KMS-11 (cell line): ENCODE measurements around the gene RAB37.

Experiments
- H2AFZ ChIP-seq: fragments of 200-600 bp; sonication (generic); 2 replicates; pipeline ENCODE4 v1.6.1; 2016; ENCODE audit warnings: antibody characterized with exemption, mixed run types, low read depth
- H3K27ac ChIP-seq: fragments of 200-600 bp; sonication (generic); 2 replicates; pipeline ENCODE4 v1.6.1; 2016; ENCODE audit warnings: mild to moderate bottlenecking, mixed run types
- H3K27me3 ChIP-seq: fragments of 200-600 bp; sonication (generic); 2 replicates; pipeline ENCODE4 v1.6.1; 2017; ENCODE audit warnings: mild to moderate bottlenecking, low read depth, mixed run types, moderate library complexity; ENCODE audit not compliant: insufficient read depth
- H3K36me3 ChIP-seq: fragments of 200-600 bp; sonication (generic); 2 replicates; pipeline ENCODE4 v1.6.1; 2017; ENCODE audit warnings: mild to moderate bottlenecking, mixed run types; ENCODE audit not compliant: insufficient read depth
- H3K4me1 ChIP-seq: fragments of 200-600 bp; sonication (generic); 2 replicates; pipeline ENCODE4 v1.6.1; 2016; ENCODE audit warnings: mild to moderate bottlenecking, low read depth, mixed run types; ENCODE audit not compliant: poor library complexity, severe bottlenecking
- H3K4me2 ChIP-seq: fragments of 200-600 bp; sonication (generic); 2 replicates; pipeline ENCODE4 v1.7.0; 2016; ENCODE audit warnings: mild to moderate bottlenecking, mixed run types
- H3K4me3 ChIP-seq: fragments of 200-600 bp; sonication (generic); IDR thresholded peaks from 2 replicates; pipeline ENCODE4 v1.6.1; 2017; ENCODE audit warnings: low read depth, low read length, mixed read lengths; ENCODE audit not compliant: insufficient read depth
- H3K79me2 ChIP-seq: fragments of 200-600 bp; sonication (generic); 2 replicates; pipeline ENCODE4 v1.6.1; 2016; ENCODE audit warnings: low read depth, mixed run types; ENCODE audit not compliant: insufficient read depth
- H3K9ac ChIP-seq: fragments of 200-600 bp; sonication (generic); 2 replicates; pipeline ENCODE4 v1.6.1; 2016; ENCODE audit warnings: mild to moderate bottlenecking, mixed run types
- H4K20me1 ChIP-seq: fragments of 200-600 bp; sonication (generic); 2 replicates; pipeline ENCODE4 v1.6.1; 2016; ENCODE audit warnings: mild to moderate bottlenecking, mixed run types; ENCODE audit not compliant: insufficient read depth
- TF ChIP-seq, protein P1 (sequence below): fragments of 200-600 bp; sonication (generic); conservative IDR thresholded peaks from 2 replicates; pipeline ENCODE4 v1.6.1; 2017; ENCODE audit warnings: low read depth, mild to moderate bottlenecking, antibody characterized with exemption, low read length, moderate library complexity, mixed read lengths

Gene RAB37

DNA sequence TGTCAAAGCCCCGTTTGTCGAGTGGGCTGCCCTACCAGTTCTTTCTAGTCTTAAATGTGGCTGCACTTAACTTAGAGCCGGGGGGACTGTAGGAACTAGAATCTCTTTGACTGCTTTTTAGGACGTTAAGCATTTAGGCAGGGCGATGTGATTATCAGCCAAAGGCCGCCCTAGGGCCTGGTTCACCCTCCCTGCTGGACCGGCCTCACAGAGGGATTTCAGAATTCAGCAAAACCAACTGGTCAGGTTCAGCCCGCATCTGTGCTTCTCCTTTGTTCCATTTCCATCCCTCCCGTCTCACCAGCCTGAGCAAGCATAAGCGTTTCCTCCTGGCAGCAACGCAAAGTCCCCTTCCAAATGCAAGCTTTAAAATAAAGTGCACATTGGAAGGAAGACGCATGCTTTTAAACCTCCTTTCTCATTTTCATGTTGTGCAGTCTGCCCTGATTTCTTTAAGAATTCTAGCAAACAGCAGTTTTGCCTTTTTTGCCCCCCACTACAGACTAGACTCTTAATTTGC is 55.6 kb downstream of the RAB37 start:
- no peak overlapping the region for H2AFZ ChIP-seq
- no peaks in the 10 kb centered on the region for H3K36me3 ChIP-seq
- H3K27me3 ChIP-seq: no peaks in the 10 kb centered on the region
- H3K27ac ChIP-seq: no peak overlapping the region
- TF ChIP-seq, protein P1, sequence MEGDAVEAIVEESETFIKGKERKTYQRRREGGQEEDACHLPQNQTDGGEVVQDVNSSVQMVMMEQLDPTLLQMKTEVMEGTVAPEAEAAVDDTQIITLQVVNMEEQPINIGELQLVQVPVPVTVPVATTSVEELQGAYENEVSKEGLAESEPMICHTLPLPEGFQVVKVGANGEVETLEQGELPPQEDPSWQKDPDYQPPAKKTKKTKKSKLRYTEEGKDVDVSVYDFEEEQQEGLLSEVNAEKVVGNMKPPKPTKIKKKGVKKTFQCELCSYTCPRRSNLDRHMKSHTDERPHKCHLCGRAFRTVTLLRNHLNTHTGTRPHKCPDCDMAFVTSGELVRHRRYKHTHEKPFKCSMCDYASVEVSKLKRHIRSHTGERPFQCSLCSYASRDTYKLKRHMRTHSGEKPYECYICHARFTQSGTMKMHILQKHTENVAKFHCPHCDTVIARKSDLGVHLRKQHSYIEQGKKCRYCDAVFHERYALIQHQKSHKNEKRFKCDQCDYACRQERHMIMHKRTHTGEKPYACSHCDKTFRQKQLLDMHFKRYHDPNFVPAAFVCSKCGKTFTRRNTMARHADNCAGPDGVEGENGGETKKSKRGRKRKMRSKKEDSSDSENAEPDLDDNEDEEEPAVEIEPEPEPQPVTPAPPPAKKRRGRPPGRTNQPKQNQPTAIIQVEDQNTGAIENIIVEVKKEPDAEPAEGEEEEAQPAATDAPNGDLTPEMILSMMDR: no peak
- no peaks in the 10 kb centered on the region for H4K20me1 ChIP-seq
- no peak overlapping the region for H3K9ac ChIP-seq
- H3K79me2 ChIP-seq: no peaks in the 10 kb centered on the region
- H3K4me2 ChIP-seq: no peak overlapping the region
- peaks cover 5% of the 10 kb centered on the region for H3K4me1 ChIP-seq
- no peak overlapping the region for H3K4me3 ChIP-seq

DNA sequence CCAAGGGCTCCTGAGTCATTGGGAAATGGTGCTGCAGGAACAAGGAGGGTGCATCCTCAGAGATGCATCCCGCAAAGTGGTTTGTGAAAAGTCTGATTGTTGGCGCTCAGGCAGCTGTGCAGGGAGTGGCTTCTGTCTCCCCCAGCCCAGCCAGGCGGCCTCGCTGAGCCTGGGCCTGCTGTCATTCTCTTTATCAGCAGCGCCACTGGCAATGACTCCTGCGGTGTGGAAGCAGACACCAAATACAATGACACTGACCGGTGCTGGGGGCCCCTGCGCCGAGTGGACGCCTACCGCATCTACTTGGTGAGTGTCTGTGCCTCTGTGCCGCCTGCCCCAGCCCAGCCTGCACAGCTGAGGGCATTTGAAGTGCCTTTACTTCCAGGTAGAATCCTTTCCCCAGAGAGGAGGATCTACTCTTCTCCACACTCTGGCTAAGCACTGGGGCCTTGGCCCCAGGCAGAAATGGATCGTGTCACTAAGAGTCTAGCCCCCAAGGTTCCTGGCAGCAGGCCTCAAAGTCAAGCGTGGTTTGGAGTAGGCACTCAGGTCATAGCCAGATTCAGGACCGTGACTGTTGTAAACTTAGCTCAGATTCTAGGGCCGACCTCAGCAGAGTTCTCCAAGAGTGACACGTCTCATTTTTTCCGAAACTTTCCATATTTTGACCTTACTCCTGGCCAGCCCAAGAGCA is 58.4 kb downstream of the RAB37 start:
- H3K36me3 ChIP-seq: no peaks in the 10 kb centered on the region
- H3K4me2 ChIP-seq: no peak overlapping the region
- H3K9ac ChIP-seq: no peak overlapping the region
- H3K4me1 ChIP-seq: peaks cover 5% of the 10 kb centered on the region
- no peaks in the 10 kb centered on the region for H3K79me2 ChIP-seq
- no peak overlapping the region for H3K27ac ChIP-seq
- H4K20me1 ChIP-seq: no peaks in the 10 kb centered on the region
- no peaks in the 10 kb centered on the region for H3K27me3 ChIP-seq
- TF ChIP-seq, protein P1: no peak
- H3K4me3 ChIP-seq: no peak overlapping the region
- no peak overlapping the region for H2AFZ ChIP-seq

DNA sequence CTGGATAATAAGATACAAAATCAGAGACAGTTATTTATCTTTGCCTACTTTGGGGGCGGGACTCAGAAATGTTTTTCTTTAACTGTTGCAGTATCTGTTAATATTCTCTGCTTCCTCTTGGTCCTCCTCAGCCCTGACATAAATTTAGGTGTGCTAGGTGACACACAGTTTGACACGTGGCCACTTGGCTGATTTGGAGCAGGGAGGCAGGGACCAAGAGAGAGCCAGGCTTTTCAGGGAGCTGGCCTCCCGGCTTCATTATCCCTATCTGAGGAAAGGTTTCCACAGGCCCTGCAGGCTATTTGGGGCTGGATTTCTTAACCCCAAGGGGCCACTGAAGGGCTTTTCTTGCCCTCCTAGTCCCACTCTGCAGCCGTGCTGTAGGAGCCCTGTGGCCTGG is 59.2 kb downstream of the RAB37 start:
- no peak overlapping the region for H3K27ac ChIP-seq
- H3K79me2 ChIP-seq: no peaks in the 10 kb centered on the region
- H3K36me3 ChIP-seq: no peaks in the 10 kb centered on the region
- no peaks in the 10 kb centered on the region for H4K20me1 ChIP-seq
- no peak overlapping the region for H3K4me2 ChIP-seq
- no peaks in the 10 kb centered on the region for H3K27me3 ChIP-seq
- TF ChIP-seq, protein P1: no peak
- no peak overlapping the region for H3K4me3 ChIP-seq
- peaks cover 4% of the 10 kb centered on the region for H3K4me1 ChIP-seq
- no peak overlapping the region for H3K9ac ChIP-seq
- H2AFZ ChIP-seq: no peak overlapping the region

DNA sequence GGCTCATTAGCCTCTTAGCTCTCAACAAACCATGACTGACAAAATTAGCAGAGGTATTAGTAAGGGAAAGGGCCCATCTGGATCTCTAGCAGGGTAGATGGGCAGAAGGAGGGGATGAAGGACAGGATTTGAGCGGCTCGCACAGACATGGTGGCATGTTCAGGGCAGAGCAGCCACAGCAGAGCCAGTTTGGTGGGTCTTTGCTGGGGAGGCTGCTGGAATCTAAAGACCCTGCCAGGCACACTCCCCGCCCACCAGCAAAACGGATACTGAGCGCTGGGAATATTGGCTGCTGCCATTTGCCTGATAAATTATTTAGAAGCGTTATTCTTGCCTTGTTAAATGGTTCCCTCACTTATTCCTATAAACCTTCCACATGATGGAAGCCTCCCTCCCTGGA is 59.8 kb downstream of the RAB37 start:
- H3K27ac ChIP-seq: no peak overlapping the region
- H3K4me2 ChIP-seq: no peak overlapping the region

More for the DNA sequence above, 59.8 kb downstream of the RAB37 start:
- H3K36me3 ChIP-seq: no peaks in the 10 kb centered on the region
- no peak overlapping the region for H3K9ac ChIP-seq
- no peak overlapping the region for H2AFZ ChIP-seq
- no peaks in the 10 kb centered on the region for H3K79me2 ChIP-seq
- H3K4me1 ChIP-seq: no peaks in the 10 kb centered on the region
- no peaks in the 10 kb centered on the region for H4K20me1 ChIP-seq
- no peaks in the 10 kb centered on the region for H3K27me3 ChIP-seq
- TF ChIP-seq, protein P1: no peak
- no peak overlapping the region for H3K4me3 ChIP-seq
